Activated T-helper 17 cell treated with anti-CD3 and anti-CD28 coated beads, Interleukin-2, amount 50 U/mL, for 72 hours (primary cell): ENCODE data around the gene MYH16. TPM values are rescaled to one million over a fixed set of nuclear protein-coding genes. Genes with fewer than 3 reads are reported as not detected.
"Not testable (repeated sequence)": the region's sequence is repeated elsewhere in the genome, so short reads cannot be mapped to it uniquely, and the experiment has no call there.

ENCODE experiments used
- ATAC-seq: fragments of 150-1000 bp; cut with Tn5 transposase; replicated peaks from 2 replicates; pipeline ENCODE4 v1.10.0; 2021; ENCODE audit warnings: mild to moderate bottlenecking, moderate library complexity
- H3K27ac Mint-ChIP-seq: one replicate; pipeline ENCODE4 v1.8.0; 2022; ENCODE audit warnings: mixed read lengths
- H3K27me3 Mint-ChIP-seq: one replicate; pipeline ENCODE4 v1.8.0; 2022; ENCODE audit warnings: mixed read lengths
- H3K36me3 Mint-ChIP-seq: one replicate; pipeline ENCODE4 v1.8.0; 2022; ENCODE audit warnings: low read depth, mild to moderate bottlenecking, mixed read lengths
- H3K4me1 Mint-ChIP-seq: one replicate; pipeline ENCODE4 v1.8.0; 2022; ENCODE audit warnings: mixed read lengths
- H3K4me3 Mint-ChIP-seq: one replicate; pipeline ENCODE4 v1.8.0; 2022; ENCODE audit warnings: mild to moderate bottlenecking, mixed read lengths
- H3K9me3 Mint-ChIP-seq: one replicate; pipeline ENCODE4 v1.8.0; 2022; ENCODE audit warnings: mixed read lengths
- total RNA-seq, 2 donors: library from RNA; stranded (reverse); gene quantifications; one replicate each; pipeline ENCODE4 v1.2.3, GENCODE V29; 2022

Gene MYH16
- total RNA-seq, 2 donors from 2014 or later: not detected

DNA sequence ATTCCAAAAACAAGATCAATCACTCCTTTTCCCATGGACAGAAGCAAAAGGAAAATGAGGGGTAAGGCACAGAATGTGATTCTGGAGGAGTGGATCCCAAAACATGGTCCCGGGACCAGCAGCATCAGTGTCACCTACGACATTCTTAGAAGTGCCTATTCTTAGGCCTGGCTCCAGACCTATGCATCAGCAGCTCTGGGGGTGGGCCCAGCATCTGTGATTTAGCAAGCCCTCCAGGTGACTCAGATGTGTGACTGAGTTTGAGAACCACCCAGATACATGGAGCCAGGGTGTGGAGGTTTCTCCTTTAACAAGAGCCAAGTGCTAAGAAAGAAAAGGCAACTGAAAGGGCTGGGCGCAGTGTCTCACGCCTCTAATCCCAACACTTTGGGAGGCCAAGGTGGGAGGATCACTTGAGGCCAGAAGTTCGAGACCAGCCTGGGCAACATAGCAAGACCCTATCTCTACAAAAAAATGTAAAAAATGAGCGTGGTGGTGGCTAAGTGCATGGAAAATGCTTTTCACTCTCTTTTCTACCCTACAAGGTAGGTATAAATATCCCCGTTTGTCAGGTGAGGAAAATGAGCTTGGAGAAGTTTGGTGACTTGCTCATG is 35.9 kb downstream of the MYH16 start:
- Mint-ChIP-seq H3K36me3 (no peaks in the 10 kb centered on the region), H3K27ac (no peak overlapping the region), H3K9me3 (no peaks in the 10 kb centered on the region), H3K4me3 (no peak overlapping the region), H3K27me3 (peaks cover 9% of the 10 kb centered on the region), H3K4me1 (no peaks in the 10 kb centered on the region)
- peak; percentile 39 for ATAC-seq

- no peak for ATAC-seq
- H3K9me3 Mint-ChIP-seq: no peaks in the 10 kb centered on the region
- no peak overlapping the region for H3K27ac Mint-ChIP-seq
- H3K27me3 Mint-ChIP-seq: peaks cover 9% of the 10 kb centered on the region
- no peak overlapping the region for H3K4me3 Mint-ChIP-seq
- H3K36me3 Mint-ChIP-seq: no peaks in the 10 kb centered on the region
- peaks cover under 1% of the 10 kb centered on the region for H3K4me1 Mint-ChIP-seq
Measured at GRCh38 chr7:99309111-99309510, 36.5 kb downstream of the MYH16 start.

GRCh38 chr7:99310004-99310403 is 37.4 kb downstream of the MYH16 start:
- Mint-ChIP-seq H3K36me3 (no peaks in the 10 kb centered on the region), H3K4me3 (no peak overlapping the region), H3K9me3 (no peaks in the 10 kb centered on the region), H3K27ac (no peak overlapping the region), H3K27me3 (peaks cover 9% of the 10 kb centered on the region), H3K4me1 (peaks cover 6% of the 10 kb centered on the region)
- no peak for ATAC-seq

DNA sequence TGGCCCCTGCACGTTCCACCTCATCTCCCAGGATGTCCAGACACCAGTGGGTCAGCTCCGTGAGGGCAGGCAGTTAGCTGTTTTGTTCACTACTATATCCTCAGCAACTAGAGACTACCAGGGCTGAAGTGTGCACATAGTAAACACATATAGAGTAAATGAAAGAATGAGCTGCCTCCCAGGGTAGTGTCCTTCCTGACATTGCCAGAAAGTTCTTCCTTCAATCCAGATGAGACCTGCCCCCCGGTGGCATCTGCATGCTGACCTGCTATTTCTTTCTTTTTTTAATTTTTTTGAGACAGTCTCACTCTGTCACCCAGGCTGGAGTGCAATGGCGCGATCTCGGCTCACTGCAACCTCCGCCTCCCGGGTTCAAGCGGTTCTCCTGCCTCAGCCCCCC is 39.1 kb downstream of the MYH16 start:
- peaks cover 6% of the 10 kb centered on the region for H3K4me1 Mint-ChIP-seq
- no peaks in the 10 kb centered on the region for H3K36me3 Mint-ChIP-seq
- no peak overlapping the region for H3K4me3 Mint-ChIP-seq
- H3K9me3 Mint-ChIP-seq: no peaks in the 10 kb centered on the region
- H3K27me3 Mint-ChIP-seq: peaks cover 9% of the 10 kb centered on the region
- H3K27ac Mint-ChIP-seq: no peak overlapping the region
- no peak for ATAC-seq

DNA sequence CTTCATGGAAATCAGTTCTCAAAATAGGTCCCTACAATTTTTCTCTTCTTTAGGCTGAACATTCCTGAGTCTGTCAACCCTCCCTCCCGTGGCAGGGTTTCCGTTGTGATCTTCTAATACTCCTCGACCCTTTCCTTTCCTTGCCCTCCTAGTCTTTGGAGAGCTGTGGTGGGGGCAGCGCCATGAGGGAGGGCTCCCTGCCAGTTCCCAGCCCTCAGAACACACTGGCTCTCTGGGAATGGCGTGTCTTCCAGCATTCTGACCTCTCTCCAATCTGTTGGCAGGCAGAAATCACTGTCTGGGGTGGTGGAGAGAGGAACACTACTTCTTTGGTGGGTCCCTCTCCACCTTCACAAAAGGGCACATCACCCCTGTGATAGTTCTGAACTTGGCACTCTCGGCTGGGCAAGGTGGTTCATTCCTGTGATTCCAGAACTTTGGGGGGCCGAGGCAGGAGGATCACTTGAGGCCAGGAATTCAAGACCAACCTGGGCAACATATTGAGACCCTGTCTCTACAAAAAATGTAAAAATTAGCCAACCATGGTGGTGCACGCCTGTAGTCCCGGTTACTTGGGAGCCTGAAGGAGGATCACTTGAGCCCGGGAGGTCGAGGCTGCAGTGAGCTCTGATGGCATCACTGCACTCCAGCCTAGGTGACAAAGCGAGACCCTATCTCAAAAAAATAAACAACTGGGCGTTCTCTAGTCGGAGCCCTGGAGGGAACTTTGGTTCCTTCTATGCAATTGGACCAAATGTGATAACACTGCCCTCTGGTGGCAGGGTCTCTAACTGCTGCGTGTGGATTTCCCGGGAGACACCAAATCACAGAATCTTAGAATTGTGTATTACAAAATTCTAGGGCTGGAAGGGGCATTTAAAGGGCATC is 39.9 kb downstream of the MYH16 start:
- peak; percentile 32 for ATAC-seq
- Mint-ChIP-seq H3K4me3 (no peak overlapping the region), H3K27me3 (peaks cover 9% of the 10 kb centered on the region), H3K27ac (no peak overlapping the region), H3K4me1 (peaks cover 6% of the 10 kb centered on the region), H3K36me3 (no peaks in the 10 kb centered on the region), H3K9me3 (no peaks in the 10 kb centered on the region)

GRCh38 chr7:99313204-99313573 is 40.5 kb downstream of the MYH16 start:
- Mint-ChIP-seq H3K27me3 (peaks cover 9% of the 10 kb centered on the region), H3K36me3 (no peaks in the 10 kb centered on the region), H3K27ac (peak overlapping the region; percentile 20), H3K4me3 (no peak overlapping the region), H3K4me1 (peaks cover 6% of the 10 kb centered on the region), H3K9me3 (no peaks in the 10 kb centered on the region)
- ATAC-seq: no peak

DNA sequence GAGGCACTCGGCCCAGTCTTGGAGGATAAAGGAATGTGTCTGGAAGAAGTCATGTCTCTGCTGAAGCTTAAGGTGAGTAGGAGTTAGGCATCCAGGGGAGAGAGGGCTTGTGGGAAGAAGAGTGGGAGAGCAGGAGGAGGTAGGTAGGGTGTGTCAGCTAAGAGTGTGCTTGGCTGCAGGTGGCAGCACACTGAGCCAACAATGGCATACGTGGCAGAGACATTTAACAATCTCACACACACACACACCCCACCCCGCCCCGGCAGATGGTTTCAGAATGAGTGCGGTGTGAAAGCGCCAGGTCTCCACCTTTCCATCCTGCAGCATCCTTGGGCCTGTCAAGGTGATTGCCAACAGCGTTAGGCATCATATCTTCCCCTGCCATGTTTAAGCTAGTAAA is 41.9 kb downstream of the MYH16 start:
- Mint-ChIP-seq H3K36me3 (no peaks in the 10 kb centered on the region), H3K4me3 (no peak overlapping the region), H3K27ac (peak overlapping the region; percentile 20), H3K9me3 (no peaks in the 10 kb centered on the region), H3K4me1 (peaks cover 6% of the 10 kb centered on the region), H3K27me3 (peaks cover 9% of the 10 kb centered on the region)
- peak; percentile 97 for ATAC-seq

DNA sequence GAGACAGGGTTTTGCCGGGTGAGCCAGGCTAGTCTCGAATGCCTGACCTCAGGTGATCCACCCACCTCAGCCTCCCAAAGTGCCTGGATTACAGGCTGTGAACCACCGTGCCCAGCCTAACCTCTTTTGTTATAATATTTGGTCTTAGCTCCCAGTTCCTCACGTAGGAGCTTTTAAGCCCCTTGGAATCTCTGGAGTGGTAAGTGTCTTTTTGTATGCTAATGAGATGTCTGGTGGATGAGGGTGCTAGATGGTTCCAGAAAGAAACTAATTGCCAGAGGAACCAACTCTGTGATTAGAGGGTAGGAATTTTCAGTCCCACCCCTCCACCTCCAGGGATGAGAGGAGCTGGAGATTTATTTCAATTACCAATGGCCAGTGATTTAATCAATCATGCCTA is 47.7 kb downstream of the MYH16 start:
- H3K9me3 Mint-ChIP-seq: no peaks in the 10 kb centered on the region
- no peak overlapping the region for H3K27ac Mint-ChIP-seq
- no peak for ATAC-seq
- H3K4me1 Mint-ChIP-seq: no peaks in the 10 kb centered on the region
- H3K27me3 Mint-ChIP-seq: no peaks in the 10 kb centered on the region
- H3K4me3 Mint-ChIP-seq: no peak overlapping the region
- H3K36me3 Mint-ChIP-seq: peaks cover under 1% of the 10 kb centered on the region

GRCh38 chr7:99322659-99323058 is 50.0 kb downstream of the MYH16 start:
- peaks cover 23% of the 10 kb centered on the region for H3K36me3 Mint-ChIP-seq
- not testable (repeated sequence) for H3K27ac Mint-ChIP-seq, ATAC-seq, H3K27me3 Mint-ChIP-seq, H3K4me3 Mint-ChIP-seq, H3K4me1 Mint-ChIP-seq, H3K9me3 Mint-ChIP-seq

DNA sequence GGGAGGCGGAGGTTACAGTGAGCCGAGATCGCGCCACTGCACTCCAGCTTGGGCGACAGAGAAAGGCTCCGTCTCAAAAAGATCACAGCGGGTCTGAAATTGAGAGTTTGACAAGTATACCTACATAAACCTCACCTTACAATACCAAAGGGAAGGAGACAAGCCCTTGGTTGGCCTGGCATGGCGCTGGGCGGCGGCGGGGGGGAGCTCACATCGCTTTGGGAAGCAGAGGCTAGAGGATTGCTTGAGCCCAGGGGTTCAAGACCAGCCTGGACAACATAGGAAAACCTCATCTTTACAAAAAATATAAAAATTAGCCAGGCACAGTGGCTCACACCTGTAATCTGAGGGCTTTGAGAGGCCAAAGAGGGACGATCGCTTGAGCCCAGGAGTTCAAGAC is 51.9 kb downstream of the MYH16 start:
- no peak for ATAC-seq
- Mint-ChIP-seq H3K4me1 (peaks cover 10% of the 10 kb centered on the region), H3K27ac (peak overlapping the region; percentile 98), H3K27me3 (no peaks in the 10 kb centered on the region), H3K36me3 (peaks cover 34% of the 10 kb centered on the region), H3K9me3 (no peaks in the 10 kb centered on the region), H3K4me3 (peak overlapping the region; percentile 97)

DNA sequence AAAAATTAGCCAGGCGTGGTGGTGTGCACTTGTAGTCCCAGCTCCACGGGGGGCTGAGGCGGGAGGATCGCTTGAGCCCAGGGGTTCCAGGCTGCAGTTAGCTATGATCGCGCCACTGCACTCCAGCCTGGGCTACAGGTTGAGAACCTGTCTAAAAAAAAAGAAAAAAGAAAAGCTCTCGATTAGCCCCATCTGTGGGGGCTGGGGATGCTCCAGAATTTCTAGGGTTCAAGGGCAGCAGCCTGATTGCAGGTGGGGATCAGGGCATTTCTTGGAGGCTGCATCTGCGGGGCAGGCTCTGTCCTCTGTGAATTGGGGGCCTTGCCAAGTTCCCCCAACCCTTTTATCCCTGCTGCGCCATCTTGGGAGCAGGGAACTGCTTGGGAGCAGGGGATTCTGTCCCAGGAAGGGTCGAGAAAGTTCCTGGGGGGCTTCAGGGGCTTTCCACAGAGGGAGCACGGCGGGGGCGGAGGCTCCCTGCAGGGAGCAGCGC is 52.4 kb downstream of the MYH16 start:
- ATAC-seq: no peak
- peak overlapping the region; percentile 98 for H3K27ac Mint-ChIP-seq
- peaks cover 34% of the 10 kb centered on the region for H3K36me3 Mint-ChIP-seq
- peaks cover 11% of the 10 kb centered on the region for H3K4me1 Mint-ChIP-seq
- H3K4me3 Mint-ChIP-seq: peak overlapping the region; percentile 97
- no peaks in the 10 kb centered on the region for H3K9me3 Mint-ChIP-seq
- no peaks in the 10 kb centered on the region for H3K27me3 Mint-ChIP-seq

DNA sequence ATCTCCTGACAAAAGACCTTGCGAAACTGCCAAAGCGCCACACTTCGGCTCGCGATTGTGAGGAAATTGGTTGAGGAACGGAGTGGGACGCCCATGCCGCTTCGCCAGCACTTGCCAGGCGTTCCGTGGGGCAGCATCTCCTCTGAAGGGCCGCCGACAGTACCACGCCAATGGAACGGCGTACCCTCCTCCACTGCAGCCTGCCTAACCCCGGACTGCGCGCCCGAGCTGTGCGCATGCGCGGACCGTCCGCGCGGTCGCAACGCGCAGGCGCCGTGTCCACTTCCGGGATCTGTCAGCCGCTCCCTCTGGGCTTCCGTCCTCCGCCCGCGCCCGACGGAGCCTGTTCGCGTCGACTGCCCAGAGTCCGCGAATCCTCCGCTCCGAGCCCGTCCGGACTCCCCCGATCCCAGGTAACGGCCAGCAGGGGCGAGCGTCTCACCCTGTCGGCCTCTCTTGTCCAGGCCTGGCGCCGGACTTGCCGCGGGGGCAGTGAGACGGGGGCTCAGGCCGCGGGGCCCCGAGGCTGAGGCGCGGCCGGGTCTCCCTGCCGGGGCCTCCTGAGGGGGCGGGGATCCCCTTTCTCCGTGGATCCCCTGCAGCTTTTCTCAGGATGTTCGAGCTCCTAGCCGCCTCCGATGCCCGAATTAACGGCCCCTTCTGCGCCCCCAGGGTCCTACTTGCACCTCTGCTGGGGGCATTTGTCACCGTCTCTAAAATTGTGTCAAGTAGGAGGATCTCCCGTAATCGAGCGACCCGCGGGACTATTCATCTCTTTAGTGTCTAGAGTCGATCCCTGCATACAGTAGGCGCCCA is 53.2 kb downstream of the MYH16 start, which contains the start of gene ARPC1A:
Gene ARPC1A (plus strand): TSS at position 307 of the 816 bp plus-strand sequence. CDS start 7,456 bp downstream, outside the sequence.
- Mint-ChIP-seq H3K4me3 (peak within 1 kb of the TSS; percentile 97), H3K27ac (peak within 1 kb of the TSS; percentile 98), H3K36me3 (peaks cover 39% of the 10 kb centered on the region), H3K9me3 (no peaks in the 10 kb centered on the region), H3K27me3 (no peaks in the 10 kb centered on the region), H3K4me1 (peaks cover 18% of the 10 kb centered on the region)
- ATAC-seq: peak; percentile 90

- Mint-ChIP-seq H3K4me1 (peaks cover 23% of the 10 kb centered on the region), H3K27ac (peak overlapping the region; percentile 98), H3K36me3 (peaks cover 45% of the 10 kb centered on the region), H3K9me3 (no peaks in the 10 kb centered on the region), H3K4me3 (peak overlapping the region; percentile 97), H3K27me3 (no peaks in the 10 kb centered on the region)
- no peak for ATAC-seq
Measured at GRCh38 chr7:99326408-99326782, 53.8 kb downstream of the MYH16 start.

DNA sequence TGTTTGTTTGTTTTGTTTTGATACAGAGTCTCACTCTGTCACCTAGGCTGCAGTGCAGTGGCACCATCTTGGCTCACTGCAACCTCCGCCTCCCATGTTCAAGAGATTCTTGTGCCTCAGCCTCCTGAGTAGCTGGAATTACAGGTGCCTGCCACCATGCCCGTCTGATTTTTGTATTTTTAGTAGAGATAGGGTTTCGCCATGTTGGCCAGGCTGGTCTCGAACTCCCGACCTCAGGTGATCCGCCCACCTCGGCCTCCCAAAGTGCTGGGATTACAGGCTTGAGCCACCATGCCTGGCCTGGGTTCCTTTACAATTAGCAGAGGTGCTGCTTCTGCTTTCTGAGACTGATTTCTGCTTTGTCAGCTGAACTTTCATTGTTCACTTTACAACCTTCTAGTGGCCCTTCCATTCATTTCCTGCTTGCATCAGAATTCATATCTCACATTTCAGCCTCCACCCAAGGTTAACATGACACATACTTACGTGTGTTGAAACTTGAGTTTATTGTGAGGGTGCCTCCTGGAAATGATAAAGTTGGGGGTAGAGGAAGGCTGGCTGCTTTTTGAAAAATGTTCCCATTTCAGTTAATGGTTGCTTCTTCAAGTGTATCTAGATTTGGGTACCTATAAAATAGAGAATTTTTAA is 57.8 kb downstream of the MYH16 start:
- Mint-ChIP-seq H3K27ac (peak overlapping the region; percentile 80), H3K4me1 (peaks cover 27% of the 10 kb centered on the region), H3K4me3 (peak overlapping the region; percentile 77), H3K36me3 (peaks cover 79% of the 10 kb centered on the region)
- not testable (repeated sequence) for H3K9me3 Mint-ChIP-seq, H3K27me3 Mint-ChIP-seq
- ATAC-seq: peak; percentile 83
